Ishikawa (cell line): ENCODE results near the gene EOLA2.

Experiments used
- CEBPB ChIP-seq: IDR thresholded peaks from 2 replicates; pipeline ENCODE4 v1.6.1; 2012
- CREB1 ChIP-seq: IDR thresholded peaks from 2 replicates; pipeline ENCODE4 v1.6.1; 2012; ENCODE audit warnings: low read depth
- EGR1 ChIP-seq: IDR thresholded peaks from 2 replicates; pipeline ENCODE4 v1.6.1; 2012
- EP300 ChIP-seq: IDR thresholded peaks from 2 replicates; pipeline ENCODE4 v1.6.1; 2012; ENCODE audit warnings: borderline replicate concordance
- FOXM1 ChIP-seq: IDR thresholded peaks from 2 replicates; pipeline ENCODE4 v1.6.1; 2012; ENCODE audit warnings: low read depth, borderline replicate concordance
- NFIC ChIP-seq: IDR thresholded peaks from 2 replicates; pipeline ENCODE4 v1.6.1; 2012
- RAD21 ChIP-seq: IDR thresholded peaks from 2 replicates; pipeline ENCODE4 v1.6.1; 2012; ENCODE audit warnings: low read depth
- TAF1 ChIP-seq: IDR thresholded peaks from 2 replicates; pipeline ENCODE4 v1.6.1; 2012; ENCODE audit warnings: low read depth, mild to moderate bottlenecking
- TCF12 ChIP-seq: IDR thresholded peaks from 2 replicates; pipeline ENCODE4 v1.6.1; 2012; ENCODE audit warnings: low read depth
- TEAD4 ChIP-seq: IDR thresholded peaks from 2 replicates; pipeline ENCODE4 v1.6.1; 2012
- USF1 ChIP-seq: IDR thresholded peaks from 2 replicates; pipeline ENCODE4 v1.6.1; 2012
- YY1 ChIP-seq: IDR thresholded peaks from 2 replicates; pipeline ENCODE4 v1.6.1; 2012; ENCODE audit warnings: low read depth
- ZBTB7A ChIP-seq: IDR thresholded peaks from 2 replicates; pipeline ENCODE4 v1.6.1; 2012; ENCODE audit warnings: low read depth
- TF ChIP-seq, protein P1 (sequence below): IDR thresholded peaks from 2 replicates; pipeline ENCODE4 v1.6.1; 2012
- TF ChIP-seq, protein P2 (sequence below): IDR thresholded peaks from 2 replicates; pipeline ENCODE4 v1.6.1; 2012; ENCODE audit warnings: low read depth, mild to moderate bottlenecking

Gene EOLA2

DNA sequence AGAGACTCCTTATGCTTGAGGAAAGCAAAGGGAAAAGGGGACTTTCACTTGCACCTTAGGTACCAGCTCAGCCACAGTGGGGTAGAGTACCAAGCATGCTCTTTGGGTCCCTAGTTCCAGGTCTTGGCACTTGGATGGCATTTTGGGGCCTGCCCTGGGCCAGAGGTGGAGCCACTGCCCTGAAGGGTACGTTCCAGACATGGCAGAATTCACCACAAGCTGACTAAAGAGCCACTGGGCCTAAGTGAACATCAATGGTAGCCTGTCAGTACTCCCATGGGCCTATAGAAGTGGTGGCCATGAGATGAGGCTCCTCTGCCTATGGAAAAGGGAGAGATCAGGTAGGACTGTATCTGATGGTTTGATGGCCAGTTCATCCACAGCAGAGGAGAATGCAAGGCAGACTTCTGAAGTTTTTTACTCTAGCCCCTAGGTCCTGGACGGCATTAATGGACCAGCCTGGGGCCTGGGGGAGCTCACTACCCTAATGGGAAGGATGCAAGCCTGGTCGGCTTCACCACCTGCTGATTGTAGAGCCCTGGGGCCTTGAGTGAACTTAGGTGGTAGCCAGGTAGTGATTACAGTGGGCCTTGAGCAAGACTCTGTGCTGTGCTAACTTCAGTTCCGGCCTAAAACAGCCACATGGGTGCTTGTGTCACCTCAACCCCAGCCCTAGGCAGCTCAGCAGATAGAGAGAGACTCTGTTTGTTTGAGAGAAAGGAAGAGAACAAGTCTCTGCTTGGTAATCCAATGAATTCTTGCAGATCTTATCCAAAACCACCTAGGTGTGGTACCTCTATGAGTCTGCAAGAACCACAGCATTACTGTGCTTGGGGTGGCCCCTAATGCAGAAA lies 28.7 kb downstream of the EOLA2 start:
- TF ChIP-seq, protein P1, sequence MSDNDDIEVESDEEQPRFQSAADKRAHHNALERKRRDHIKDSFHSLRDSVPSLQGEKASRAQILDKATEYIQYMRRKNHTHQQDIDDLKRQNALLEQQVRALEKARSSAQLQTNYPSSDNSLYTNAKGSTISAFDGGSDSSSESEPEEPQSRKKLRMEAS = no peak
- TF ChIP-seq TCF12 (no peak), YY1 (no peak), EGR1 (no peak), ZBTB7A (no peak), TEAD4 (no peak), RAD21 (no peak), CREB1 (no peak), CEBPB (no peak), USF1 (no peak), EP300 (no peak), TAF1 (no peak)
- TF ChIP-seq, protein P2, sequence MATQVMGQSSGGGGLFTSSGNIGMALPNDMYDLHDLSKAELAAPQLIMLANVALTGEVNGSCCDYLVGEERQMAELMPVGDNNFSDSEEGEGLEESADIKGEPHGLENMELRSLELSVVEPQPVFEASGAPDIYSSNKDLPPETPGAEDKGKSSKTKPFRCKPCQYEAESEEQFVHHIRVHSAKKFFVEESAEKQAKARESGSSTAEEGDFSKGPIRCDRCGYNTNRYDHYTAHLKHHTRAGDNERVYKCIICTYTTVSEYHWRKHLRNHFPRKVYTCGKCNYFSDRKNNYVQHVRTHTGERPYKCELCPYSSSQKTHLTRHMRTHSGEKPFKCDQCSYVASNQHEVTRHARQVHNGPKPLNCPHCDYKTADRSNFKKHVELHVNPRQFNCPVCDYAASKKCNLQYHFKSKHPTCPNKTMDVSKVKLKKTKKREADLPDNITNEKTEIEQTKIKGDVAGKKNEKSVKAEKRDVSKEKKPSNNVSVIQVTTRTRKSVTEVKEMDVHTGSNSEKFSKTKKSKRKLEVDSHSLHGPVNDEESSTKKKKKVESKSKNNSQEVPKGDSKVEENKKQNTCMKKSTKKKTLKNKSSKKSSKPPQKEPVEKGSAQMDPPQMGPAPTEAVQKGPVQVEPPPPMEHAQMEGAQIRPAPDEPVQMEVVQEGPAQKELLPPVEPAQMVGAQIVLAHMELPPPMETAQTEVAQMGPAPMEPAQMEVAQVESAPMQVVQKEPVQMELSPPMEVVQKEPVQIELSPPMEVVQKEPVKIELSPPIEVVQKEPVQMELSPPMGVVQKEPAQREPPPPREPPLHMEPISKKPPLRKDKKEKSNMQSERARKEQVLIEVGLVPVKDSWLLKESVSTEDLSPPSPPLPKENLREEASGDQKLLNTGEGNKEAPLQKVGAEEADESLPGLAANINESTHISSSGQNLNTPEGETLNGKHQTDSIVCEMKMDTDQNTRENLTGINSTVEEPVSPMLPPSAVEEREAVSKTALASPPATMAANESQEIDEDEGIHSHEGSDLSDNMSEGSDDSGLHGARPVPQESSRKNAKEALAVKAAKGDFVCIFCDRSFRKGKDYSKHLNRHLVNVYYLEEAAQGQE = no peak

GRCh38 chrX:149908727-149909126 lies 29.6 kb downstream of the EOLA2 start:
- TF ChIP-seq NFIC (no peak), USF1 (no peak), YY1 (no peak), CREB1 (no peak), EGR1 (no peak), TEAD4 (no peak), EP300 (no peak), TAF1 (no peak), ZBTB7A (no peak), FOXM1 (no peak), TCF12 (no peak), RAD21 (no peak)
- TF ChIP-seq, protein P1 = no peak
- TF ChIP-seq, protein P2 = no peak

- TF ChIP-seq NFIC = no peak
- TF ChIP-seq EGR1 = no peak
- TF ChIP-seq, protein P2 = no peak
- no peak for TF ChIP-seq TAF1
- TF ChIP-seq TEAD4 = no peak
- TF ChIP-seq TCF12 = no peak
- no peak for TF ChIP-seq CREB1
- no peak for TF ChIP-seq YY1
- no peak for TF ChIP-seq CEBPB
- TF ChIP-seq, protein P1 = no peak
- no peak for TF ChIP-seq USF1
- TF ChIP-seq RAD21 = no peak
- TF ChIP-seq EP300 = no peak
- TF ChIP-seq ZBTB7A = no peak
- no peak for TF ChIP-seq FOXM1
Observed at GRCh38 chrX:149908308-149908707, 30.0 kb downstream of the EOLA2 start.
